Endodermal cell (in vitro differentiated cells): ENCODE data around the gene PSAP. TPM values are rescaled to one million over a fixed set of nuclear protein-coding genes. Genes with fewer than 3 reads are reported as not detected.
A peak's percentile ranks its signal among the peaks of the same experiment; 100 is the strongest.

Experiments
- DNase-seq: peaks from one replicate; pipeline ENCODE4 v3.0.0-alpha.2; 2017
- H3K27ac ChIP-seq: 2 replicates; pipeline ENCODE4 v1.5.1; 2013; ENCODE audit warnings: mild to moderate bottlenecking, low read depth, low read length, moderate library complexity
- H3K27me3 ChIP-seq: 2 replicates; pipeline ENCODE4 v1.6.1; 2013; ENCODE audit warnings: mild to moderate bottlenecking, low read length, moderate library complexity; ENCODE audit not compliant: insufficient read depth, control insufficient read depth, poor library complexity, severe bottlenecking
- H3K36me3 ChIP-seq: 2 replicates; pipeline ENCODE4 v1.7.0; 2013; ENCODE audit warnings: mild to moderate bottlenecking, low read length, moderate library complexity; ENCODE audit not compliant: control insufficient read depth, insufficient read depth
- H3K4me1 ChIP-seq: one replicate; pipeline ENCODE4 v1.7.0; 2013; ENCODE audit warnings: low read length; ENCODE audit not compliant: control insufficient read depth, insufficient read depth
- H3K4me3 ChIP-seq: 2 replicates; pipeline ENCODE4 v1.5.1; 2013; ENCODE audit warnings: mild to moderate bottlenecking, low read length, moderate library complexity
- H3K9ac ChIP-seq: 2 replicates; pipeline ENCODE4 v1.6.1; 2013; ENCODE audit warnings: mild to moderate bottlenecking, low read length, moderate library complexity; ENCODE audit not compliant: poor library complexity, severe bottlenecking; ENCODE audit errors: extremely low read depth
- H3K9me3 ChIP-seq: 2 replicates; pipeline ENCODE4 v1.6.1; 2013; ENCODE audit warnings: mild to moderate bottlenecking, low read length, moderate library complexity; ENCODE audit not compliant: control insufficient read depth
- H3K27ac Mint-ChIP-seq: 2 replicates; pipeline ENCODE4 v1.8.0; 2020; ENCODE audit warnings: mixed read lengths
- H3K27me3 Mint-ChIP-seq: 2 replicates; pipeline ENCODE4 v1.8.0; 2021; ENCODE audit warnings: mild to moderate bottlenecking, mixed read lengths; ENCODE audit not compliant: insufficient read depth
- H3K36me3 Mint-ChIP-seq: 2 replicates; pipeline ENCODE4 v1.8.0; 2020; ENCODE audit warnings: low read depth, mixed read lengths
- H3K4me1 Mint-ChIP-seq: 2 replicates; pipeline ENCODE4 v1.8.0; 2020; ENCODE audit warnings: mixed read lengths
- H3K4me3 Mint-ChIP-seq: 2 replicates; pipeline ENCODE4 v1.8.0; 2020; ENCODE audit warnings: mild to moderate bottlenecking, moderate library complexity, mixed read lengths
- H3K9me3 Mint-ChIP-seq: 2 replicates; pipeline ENCODE4 v1.8.0; 2020; ENCODE audit warnings: mild to moderate bottlenecking, mixed read lengths
- CTCF ChIP-seq: fragments of 200-600 bp; sonication (generic); conservative IDR thresholded peaks from 2 replicates; pipeline ENCODE4 v1.5.0; 2021; ENCODE audit warnings: antibody characterized with exemption, mild to moderate bottlenecking
- WGBS, 2 experiments: methylation state at CpG; one replicate each; pipeline versions ENCODE4 v1.1.5 to v1.1.7; 2013; ENCODE audit warnings: missing lambda C conversion rate in 2 of 2, mixed read lengths in 1 of 2; ENCODE audit not compliant: insufficient coverage in 1 of 2, insufficient read length in 1 of 2; 5-methylcytosine and 5-hydroxymethylcytosine counted together
- total RNA-seq, 2 donors: library from RNA; stranded (reverse); fragmentation: NEBNext Ultra II Directional in 1 of 2; extraction: Animal tissue kit (Norgen Biotek cat#: 25700) in 1 of 2; gene quantifications; 2 replicates in 1 of 2; 3 replicates in 1 of 2; pipeline ENCODE4 v1.2.1, GENCODE V29; 2021

The PSAP gene
- total RNA-seq, 2 donors from 2014 or later, result 456 to 549 TPM

GRCh38 chr10:71774916-71775702, 75.9 kb downstream of the PSAP start:
- Histone ChIP-seq H3K27ac (no peak overlapping the region), H3K9ac (no peak overlapping the region), H3K4me3 (no peak overlapping the region), H3K27me3 (peaks cover 27% of the 10 kb centered on the region), H3K9me3 (no peaks in the 10 kb centered on the region), H3K4me1 (no peaks in the 10 kb centered on the region), H3K36me3 (no peaks in the 10 kb centered on the region)
- Mint-ChIP-seq H3K9me3 (peaks cover 3% of the 10 kb centered on the region), H3K4me3 (no peak overlapping the region), H3K4me1 (no peaks in the 10 kb centered on the region), H3K36me3 (no peaks in the 10 kb centered on the region), H3K27me3 (peaks cover 38% of the 10 kb centered on the region), H3K27ac (no peak overlapping the region)
- no peak for TF ChIP-seq CTCF
- WGBS, 2 experiments, result 20 to 70% methylated on average over 1 to 3 of the region's 3 CpGs
- DNase-seq, result no peak

- Mint-ChIP-seq H3K27ac (no peak within 1 kb of the TSS), H3K36me3 (no peaks in the 10 kb centered on the region), H3K4me1 (no peaks in the 10 kb centered on the region), H3K9me3 (peaks cover 3% of the 10 kb centered on the region), H3K4me3 (peak within 1 kb of the TSS; percentile 42), H3K27me3 (peaks cover 38% of the 10 kb centered on the region)
- Histone ChIP-seq H3K27me3 (peaks cover 27% of the 10 kb centered on the region), H3K36me3 (no peaks in the 10 kb centered on the region), H3K4me3 (peak within 1 kb of the TSS; percentile 74), H3K27ac (no peak within 1 kb of the TSS), H3K4me1 (no peaks in the 10 kb centered on the region), H3K9me3 (no peaks in the 10 kb centered on the region), H3K9ac (no peak within 1 kb of the TSS)
- peak; percentile 93 for DNase-seq
- TF ChIP-seq CTCF, result peak; percentile 97
- WGBS, 2 experiments, result 6% methylated on average over 10 to 55 of the region's 55 CpGs
Observed at GRCh38 chr10:71773221-71773971, 77.7 kb downstream of the PSAP start, which contains the start of gene VSIR. Gene VSIR (minus strand): TSS chr10:71773520. CDS start chr10:71773439, 81 bp downstream.

GRCh38 chr10:71772832-71773220, 78.2 kb downstream of the PSAP start:
- DNase-seq, result no peak
- no peaks in the 10 kb centered on the region for H3K36me3 Mint-ChIP-seq
- TF ChIP-seq CTCF, result no peak
- H3K27me3 ChIP-seq, result peaks cover 27% of the 10 kb centered on the region
- H3K27ac Mint-ChIP-seq, result no peak overlapping the region
- peak overlapping the region; percentile 74 for H3K4me3 ChIP-seq
- H3K27me3 Mint-ChIP-seq, result peaks cover 38% of the 10 kb centered on the region
- no peaks in the 10 kb centered on the region for H3K9me3 ChIP-seq
- no peak overlapping the region for H3K27ac ChIP-seq
- no peaks in the 10 kb centered on the region for H3K4me1 Mint-ChIP-seq
- no peak overlapping the region for H3K9ac ChIP-seq
- H3K36me3 ChIP-seq, result no peaks in the 10 kb centered on the region
- H3K9me3 Mint-ChIP-seq, result peaks cover 3% of the 10 kb centered on the region
- peak overlapping the region; percentile 42 for H3K4me3 Mint-ChIP-seq
- 89 to 92% methylated on average over 2 to 4 of the region's 4 CpGs for WGBS, 2 experiments
- H3K4me1 ChIP-seq, result no peaks in the 10 kb centered on the region
